HEK293 (cell line): Measurements from ENCODE around the gene UBE2J2.

ENCODE experiments used
- CTCF ChIA-PET: fragments of 350-600 bp; formaldehyde crosslinking; extraction: SDS; loops from one replicate; lab custom pipeline; 2021; ENCODE audit warnings: antibody characterized with exemption; lab: Yijun Ruan, JAX
- POLR2A ChIA-PET: fragments of 300-600 bp; formaldehyde crosslinking; extraction: SDS; loops from one replicate; lab custom pipeline; 2020; ENCODE audit warnings: antibody characterized with exemption, inconsistent platforms; lab: Yijun Ruan, JAX
- H3K27ac ChIP-seq: fragments of 200-500 bp; sonication (Bioruptor generic); 2 replicates; pipeline ENCODE4 v1.5.1; 2014; ENCODE audit warnings: low read depth, low read length, control low read depth, inconsistent platforms; ENCODE audit errors: extremely low read depth
- H3K36me3 ChIP-seq, 2 experiments: fragments of 200-500 bp in 1 of 2; sonication (Bioruptor generic) in 1 of 2; 1 replicate in 1 of 2; 2 replicates in 1 of 2; pipeline ENCODE4 v1.5.1; 2014 to 2017; ENCODE audit warnings: inconsistent platforms in 2 of 2, low read length in 2 of 2; ENCODE audit not compliant: control insufficient read depth in 2 of 2, insufficient read depth in 1 of 2
- H3K4me1 ChIP-seq: fragments of 200-500 bp; sonication (Bioruptor generic); 2 replicates; pipeline ENCODE4 v1.5.1; 2014; ENCODE audit warnings: mild to moderate bottlenecking, low read length, inconsistent platforms; ENCODE audit not compliant: control insufficient read depth, insufficient read depth
- H3K4me3 ChIP-seq: 2 replicates; pipeline ENCODE4 v1.5.1; 2011; ENCODE audit warnings: low read depth, mild to moderate bottlenecking, control low read depth, low read length, moderate library complexity
- H3K9me3 ChIP-seq: fragments of 200-500 bp; sonication (Bioruptor generic); 2 replicates; pipeline ENCODE4 v1.5.1; 2014; ENCODE audit warnings: low read depth, low read length, inconsistent platforms; ENCODE audit not compliant: control insufficient read depth, insufficient read depth
- EGR2 ChIP-seq: fragments of 450-650 bp; formaldehyde crosslinking; IDR thresholded peaks from 2 replicates; pipeline ENCODE4 v1.5.1; 2016; ENCODE audit warnings: low read depth, missing biosample characterization, missing genetic modification characterization
- GLIS2 ChIP-seq: fragments of 450-650 bp; formaldehyde crosslinking; IDR thresholded peaks from 2 replicates; pipeline ENCODE4 v1.5.1; 2016; ENCODE audit warnings: missing biosample characterization, missing genetic modification characterization
- KLF1 ChIP-seq: fragments of 450-650 bp; formaldehyde crosslinking; IDR thresholded peaks from 2 replicates; pipeline ENCODE4 v1.5.1; 2016; ENCODE audit warnings: missing biosample characterization, missing genetic modification characterization
- SETDB1 ChIP-seq: IDR thresholded peaks from one replicate; pipeline ENCODE4 v1.6.1; 2017; ENCODE audit warnings: mild to moderate bottlenecking, low read length, moderate library complexity, mixed read lengths; ENCODE audit not compliant: insufficient read length
- SP3 ChIP-seq: fragments of 450-650 bp; formaldehyde crosslinking; IDR thresholded peaks from 2 replicates; pipeline ENCODE4 v1.5.1; 2016; ENCODE audit warnings: missing biosample characterization, missing genetic modification characterization
- YY2 ChIP-seq: fragments of 450-650 bp; formaldehyde crosslinking; IDR thresholded peaks from 2 replicates; pipeline ENCODE4 v1.5.1; 2016; ENCODE audit warnings: missing biosample characterization, missing genetic modification characterization
- ZBTB48 ChIP-seq: fragments of 450-650 bp; formaldehyde crosslinking; IDR thresholded peaks from 2 replicates; pipeline ENCODE4 v1.5.1; 2016; ENCODE audit warnings: missing biosample characterization, missing genetic modification characterization
- ZEB2 ChIP-seq: fragments of 450-650 bp; formaldehyde crosslinking; IDR thresholded peaks from 2 replicates; pipeline ENCODE4 v1.5.1; 2016; ENCODE audit warnings: missing biosample characterization, missing genetic modification characterization
- ZFHX2 ChIP-seq: fragments of 450-650 bp; formaldehyde crosslinking; conservative IDR thresholded peaks from 2 replicates; pipeline ENCODE4 v1.5.1; 2016; ENCODE audit warnings: missing biosample characterization, missing genetic modification characterization
- ZNF132 ChIP-seq: fragments of 450-650 bp; formaldehyde crosslinking; IDR thresholded peaks from 2 replicates; pipeline ENCODE4 v1.5.1; 2017; ENCODE audit warnings: missing biosample characterization, missing genetic modification characterization, borderline replicate concordance
- ZNF155 ChIP-seq: fragments of 450-650 bp; formaldehyde crosslinking; IDR thresholded peaks from 2 replicates; pipeline ENCODE4 v1.5.1; 2016; ENCODE audit warnings: missing biosample characterization, missing genetic modification characterization
- ZNF335 ChIP-seq: fragments of 450-650 bp; formaldehyde crosslinking; conservative IDR thresholded peaks from 2 replicates; pipeline ENCODE4 v1.5.1; 2016; ENCODE audit warnings: missing biosample characterization, missing genetic modification characterization
- ZNF501 ChIP-seq: fragments of 450-650 bp; formaldehyde crosslinking; IDR thresholded peaks from 2 replicates; pipeline ENCODE4 v1.5.1; 2016; ENCODE audit warnings: missing biosample characterization, missing genetic modification characterization
- ZNF791 ChIP-seq: fragments of 450-650 bp; formaldehyde crosslinking; IDR thresholded peaks from 2 replicates; pipeline ENCODE4 v1.5.1; 2016; ENCODE audit warnings: missing biosample characterization, missing genetic modification characterization
- ZNF830 ChIP-seq: fragments of 450-650 bp; IDR thresholded peaks from 2 replicates; pipeline ENCODE4 v1.5.0; 2018; ENCODE audit warnings: missing biosample characterization, missing genetic modification characterization, low read depth, mild to moderate bottlenecking, moderate library complexity
- ZXDB ChIP-seq: fragments of 450-650 bp; formaldehyde crosslinking; IDR thresholded peaks from 2 replicates; pipeline ENCODE4 v1.5.1; 2016; ENCODE audit warnings: missing biosample characterization, missing genetic modification characterization
- TF ChIP-seq, protein P1 (sequence below): fragments of 450-650 bp; formaldehyde crosslinking; IDR thresholded peaks from 2 replicates; pipeline ENCODE4 v1.5.1; 2016; ENCODE audit warnings: missing biosample characterization, missing genetic modification characterization
- TF ChIP-seq, protein P2 (sequence below): fragments of 450-650 bp; formaldehyde crosslinking; IDR thresholded peaks from 2 replicates; pipeline ENCODE4 v1.5.1; 2016; ENCODE audit warnings: missing biosample characterization, missing genetic modification characterization
- TF ChIP-seq, protein P3 (sequence below): fragments of 450-650 bp; formaldehyde crosslinking; IDR thresholded peaks from 2 replicates; pipeline ENCODE4 v1.5.1; 2017; ENCODE audit warnings: missing biosample characterization, missing genetic modification characterization
- TF ChIP-seq, protein P4 (sequence below): fragments of 450-650 bp; formaldehyde crosslinking; IDR thresholded peaks from 2 replicates; pipeline ENCODE4 v1.5.1; 2016; ENCODE audit warnings: missing biosample characterization, missing genetic modification characterization

Gene UBE2J2

GRCh38 chr1:1310476-1311053, 36.9 kb upstream of the UBE2J2 start:
- Histone ChIP-seq H3K36me3 (peaks cover 0 to 66% of the 10 kb centered on the region in 2 experiments; a peak in 1 of 3 replicates), H3K4me1 (peaks cover 7% of the 10 kb centered on the region), H3K4me3 (no peak overlapping the region), H3K27ac (no peak overlapping the region), H3K9me3 (no peaks in the 10 kb centered on the region)
- ChIA-PET CTCF (no interaction called here), POLR2A (interaction anchor here (0.5 to 2.7 kb wide), 2 partner anchors 25 to 78 kb away, joined by 3 to 7 read pairs; no protein-coding TSS in a partner anchor)
- TF ChIP-seq, protein P1, sequence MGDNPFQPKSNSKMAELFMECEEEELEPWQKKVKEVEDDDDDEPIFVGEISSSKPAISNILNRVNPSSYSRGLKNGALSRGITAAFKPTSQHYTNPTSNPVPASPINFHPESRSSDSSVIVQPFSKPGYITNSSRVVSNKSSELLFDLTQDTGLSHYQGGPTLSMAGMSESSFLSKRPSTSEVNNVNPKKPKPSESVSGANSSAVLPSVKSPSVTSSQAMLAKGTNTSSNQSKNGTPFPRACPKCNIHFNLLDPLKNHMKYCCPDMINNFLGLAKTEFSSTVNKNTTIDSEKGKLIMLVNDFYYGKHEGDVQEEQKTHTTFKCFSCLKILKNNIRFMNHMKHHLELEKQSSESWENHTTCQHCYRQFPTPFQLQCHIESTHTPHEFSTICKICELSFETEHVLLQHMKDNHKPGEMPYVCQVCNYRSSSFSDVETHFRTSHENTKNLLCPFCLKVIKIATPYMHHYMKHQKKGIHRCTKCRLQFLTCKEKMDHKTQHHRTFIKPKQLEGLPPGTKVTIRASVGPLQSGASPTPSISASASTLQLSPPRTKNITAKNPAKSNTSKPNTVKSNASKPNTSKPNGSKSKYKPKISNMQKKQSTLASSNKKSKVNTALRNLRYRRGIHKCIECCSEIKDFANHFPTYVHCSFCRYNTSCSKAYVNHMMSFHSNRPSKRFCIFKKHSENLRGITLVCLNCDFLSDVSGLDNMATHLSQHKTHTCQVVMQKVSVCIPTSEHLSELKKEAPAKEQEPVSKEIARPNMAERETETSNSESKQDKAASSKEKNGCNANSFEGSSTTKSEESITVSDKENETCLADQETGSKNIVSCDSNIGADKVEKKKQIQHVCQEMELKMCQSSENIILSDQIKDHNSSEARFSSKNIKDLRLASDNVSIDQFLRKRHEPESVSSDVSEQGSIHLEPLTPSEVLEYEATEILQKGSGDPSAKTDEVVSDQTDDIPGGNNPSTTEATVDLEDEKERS (tag by site-specific recombination), result no peak
- TF ChIP-seq ZEB2 (tag by site-specific recombination) (0 out of 2 replicates have a peak, but pooled peaks have one; percentile 20), EGR2 (tag by site-specific recombination) (peak; percentile 41; the same call in 1 of the 2 replicates), ZFHX2 (tag by site-specific recombination) (peak; percentile 46)

- H3K4me1 ChIP-seq, result peaks cover 12% of the 10 kb centered on the region
- H3K36me3 ChIP-seq, result peaks cover 0 to 62% of the 10 kb centered on the region in 2 experiments; a peak in 1 of 3 replicates
- H3K4me3 ChIP-seq, result no peak overlapping the region
- H3K27ac ChIP-seq, result no peak overlapping the region
- ChIA-PET POLR2A (interaction anchor here (1.1 to 1.5 kb wide), 4 partner anchors 8 to 62 kb away, joined by 3 to 5 read pairs (median 3); partner anchors contain the start of gene TAS1R3), CTCF (interaction anchor here (0.8 to 1.0 kb wide), 2 partner anchors 18 to 19 kb away, joined by 3 read pairs; no protein-coding TSS in a partner anchor)
- no peaks in the 10 kb centered on the region for H3K9me3 ChIP-seq
- peak; percentile 80 for TF ChIP-seq GLIS2 (tag by site-specific recombination)
- TF ChIP-seq, protein P2, sequence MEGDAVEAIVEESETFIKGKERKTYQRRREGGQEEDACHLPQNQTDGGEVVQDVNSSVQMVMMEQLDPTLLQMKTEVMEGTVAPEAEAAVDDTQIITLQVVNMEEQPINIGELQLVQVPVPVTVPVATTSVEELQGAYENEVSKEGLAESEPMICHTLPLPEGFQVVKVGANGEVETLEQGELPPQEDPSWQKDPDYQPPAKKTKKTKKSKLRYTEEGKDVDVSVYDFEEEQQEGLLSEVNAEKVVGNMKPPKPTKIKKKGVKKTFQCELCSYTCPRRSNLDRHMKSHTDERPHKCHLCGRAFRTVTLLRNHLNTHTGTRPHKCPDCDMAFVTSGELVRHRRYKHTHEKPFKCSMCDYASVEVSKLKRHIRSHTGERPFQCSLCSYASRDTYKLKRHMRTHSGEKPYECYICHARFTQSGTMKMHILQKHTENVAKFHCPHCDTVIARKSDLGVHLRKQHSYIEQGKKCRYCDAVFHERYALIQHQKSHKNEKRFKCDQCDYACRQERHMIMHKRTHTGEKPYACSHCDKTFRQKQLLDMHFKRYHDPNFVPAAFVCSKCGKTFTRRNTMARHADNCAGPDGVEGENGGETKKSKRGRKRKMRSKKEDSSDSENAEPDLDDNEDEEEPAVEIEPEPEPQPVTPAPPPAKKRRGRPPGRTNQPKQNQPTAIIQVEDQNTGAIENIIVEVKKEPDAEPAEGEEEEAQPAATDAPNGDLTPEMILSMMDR (tag by site-specific recombination), result 0 out of 2 replicates have a peak, but pooled peaks have one; percentile 35
- TF ChIP-seq ZNF132 (tag by site-specific recombination), result no peak
These were observed 36.4 kb upstream of the UBE2J2 start for GRCh38 chr1:1310109-1310385.

GRCh38 chr1:1309251-1310108, 35.8 kb upstream of the UBE2J2 start:
- Histone ChIP-seq H3K27ac (peak overlapping the region; percentile 96), H3K4me1 (peaks cover 18% of the 10 kb centered on the region), H3K9me3 (no peaks in the 10 kb centered on the region), H3K4me3 (peak overlapping the region; percentile 81), H3K36me3 (peaks cover 0 to 57% of the 10 kb centered on the region in 2 experiments; a peak in 1 of 3 replicates)
- ChIA-PET CTCF (interaction anchor here (0.8 to 1.0 kb wide), 3 partner anchors 17 to 93 kb away, joined by 3 read pairs; no protein-coding TSS in a partner anchor), POLR2A (interaction anchor here (1.1 to 1.5 kb wide), 6 partner anchors 9 to 65 kb away, joined by 3 to 5 read pairs (median 3); partner anchors contain the start of genes AURKAIP1 and TAS1R3)
- TF ChIP-seq SETDB1 (no peak), ZNF501 (tag by site-specific recombination) (peak; percentile 60), KLF1 (tag by site-specific recombination) (peak; percentile 77), ZNF791 (tag by site-specific recombination) (no peak), ZNF155 (tag by site-specific recombination) (no peak), YY2 (tag by site-specific recombination) (0 out of 2 replicates have a peak, but pooled peaks have one; percentile 23), ZNF335 (peak; percentile 65; the same call in 1 of the 2 replicates), ZNF830 (no peak), SP3 (peak; percentile 53; the same call in 1 of the 2 replicates), ZBTB48 (tag by site-specific recombination) (peak; percentile 76), ZXDB (tag by site-specific recombination) (peak; percentile 57)
- TF ChIP-seq, protein P3, sequence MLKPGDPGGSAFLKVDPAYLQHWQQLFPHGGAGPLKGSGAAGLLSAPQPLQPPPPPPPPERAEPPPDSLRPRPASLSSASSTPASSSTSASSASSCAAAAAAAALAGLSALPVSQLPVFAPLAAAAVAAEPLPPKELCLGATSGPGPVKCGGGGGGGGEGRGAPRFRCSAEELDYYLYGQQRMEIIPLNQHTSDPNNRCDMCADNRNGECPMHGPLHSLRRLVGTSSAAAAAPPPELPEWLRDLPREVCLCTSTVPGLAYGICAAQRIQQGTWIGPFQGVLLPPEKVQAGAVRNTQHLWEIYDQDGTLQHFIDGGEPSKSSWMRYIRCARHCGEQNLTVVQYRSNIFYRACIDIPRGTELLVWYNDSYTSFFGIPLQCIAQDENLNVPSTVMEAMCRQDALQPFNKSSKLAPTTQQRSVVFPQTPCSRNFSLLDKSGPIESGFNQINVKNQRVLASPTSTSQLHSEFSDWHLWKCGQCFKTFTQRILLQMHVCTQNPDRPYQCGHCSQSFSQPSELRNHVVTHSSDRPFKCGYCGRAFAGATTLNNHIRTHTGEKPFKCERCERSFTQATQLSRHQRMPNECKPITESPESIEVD (tag by site-specific recombination), result no peak
- TF ChIP-seq, protein P4, sequence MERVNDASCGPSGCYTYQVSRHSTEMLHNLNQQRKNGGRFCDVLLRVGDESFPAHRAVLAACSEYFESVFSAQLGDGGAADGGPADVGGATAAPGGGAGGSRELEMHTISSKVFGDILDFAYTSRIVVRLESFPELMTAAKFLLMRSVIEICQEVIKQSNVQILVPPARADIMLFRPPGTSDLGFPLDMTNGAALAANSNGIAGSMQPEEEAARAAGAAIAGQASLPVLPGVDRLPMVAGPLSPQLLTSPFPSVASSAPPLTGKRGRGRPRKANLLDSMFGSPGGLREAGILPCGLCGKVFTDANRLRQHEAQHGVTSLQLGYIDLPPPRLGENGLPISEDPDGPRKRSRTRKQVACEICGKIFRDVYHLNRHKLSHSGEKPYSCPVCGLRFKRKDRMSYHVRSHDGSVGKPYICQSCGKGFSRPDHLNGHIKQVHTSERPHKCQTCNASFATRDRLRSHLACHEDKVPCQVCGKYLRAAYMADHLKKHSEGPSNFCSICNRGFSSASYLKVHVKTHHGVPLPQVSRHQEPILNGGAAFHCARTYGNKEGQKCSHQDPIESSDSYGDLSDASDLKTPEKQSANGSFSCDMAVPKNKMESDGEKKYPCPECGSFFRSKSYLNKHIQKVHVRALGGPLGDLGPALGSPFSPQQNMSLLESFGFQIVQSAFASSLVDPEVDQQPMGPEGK, result peak; percentile 89
